Suppressor macrophage treated with lipopolysaccharide for 4 hours (primary cell): Measurements from ENCODE around the gene CES3.
"Not testable (repeated sequence)": the region's sequence is repeated elsewhere in the genome, so short reads cannot be mapped to it uniquely, and the experiment has no call there.

Source experiments
- DNase-seq: peaks from one replicate; pipeline ENCODE4 v3.0.0-alpha.2; 2020

Gene CES3

GRCh38 chr16:66974156-66974931 is 13.3 kb downstream of the CES3 start:
- not testable (repeated sequence) for DNase-seq

GRCh38 chr16:66974932-66975246 is 13.8 kb downstream of the CES3 start:
- DNase-seq: not testable (repeated sequence)

- no peak for DNase-seq
Measured at GRCh38 chr16:66975302-66975893, 14.3 kb downstream of the CES3 start.

GRCh38 chr16:66976746-66977145 is 15.7 kb downstream of the CES3 start:
- no peak for DNase-seq

GRCh38 chr16:66977341-66978113 is 16.5 kb downstream of the CES3 start:
- peak; percentile 90 for DNase-seq

GRCh38 chr16:66979011-66979717 is 18.1 kb downstream of the CES3 start:
- DNase-seq: peak; percentile 68

- DNase-seq: no peak
Measured at GRCh38 chr16:66983033-66983432, 22.0 kb downstream of the CES3 start.

- DNase-seq: no peak
Measured at GRCh38 chr16:66984892-66985311, 23.8 kb downstream of the CES3 start.

- DNase-seq: no peak
Measured at GRCh38 chr16:66986559-66986958, 25.5 kb downstream of the CES3 start.

- no peak for DNase-seq
Measured at GRCh38 chr16:66988197-66988788, 27.2 kb downstream of the CES3 start, which contains the start of gene CES4A. Gene CES4A (plus strand): TSS chr16:66988589. CDS start chr16:66988773, 184 bp downstream.

GRCh38 chr16:66991545-66992077 is 30.5 kb downstream of the CES3 start:
- DNase-seq: no peak

GRCh38 chr16:66993558-66993957 is 32.5 kb downstream of the CES3 start:
- not testable (repeated sequence) for DNase-seq

- no peak for DNase-seq
Measured at GRCh38 chr16:66996324-66996982, 35.4 kb downstream of the CES3 start.

GRCh38 chr16:66996983-66997358 is 35.9 kb downstream of the CES3 start:
- DNase-seq: no peak

- DNase-seq: peak; percentile 37
Measured at GRCh38 chr16:67000384-67001351, 39.6 kb downstream of the CES3 start.

- no peak for DNase-seq
Measured at GRCh38 chr16:67001726-67002125, 40.7 kb downstream of the CES3 start.

- DNase-seq: no peak
Measured at GRCh38 chr16:67006930-67007658, 46.0 kb downstream of the CES3 start.

- no peak for DNase-seq
Measured at GRCh38 chr16:67009158-67009557, 48.1 kb downstream of the CES3 start.

GRCh38 chr16:67011274-67011673 is 50.2 kb downstream of the CES3 start:
- no peak for DNase-seq

- no peak for DNase-seq
Measured at GRCh38 chr16:67013233-67013822, 52.3 kb downstream of the CES3 start.
